Measurements from ENCODE around the gene KANSL1L. TPM values are rescaled to one million over a fixed set of nuclear protein-coding genes. Genes with fewer than 3 reads are reported as not detected.
A peak's percentile ranks its signal among the peaks of the same experiment; 100 is the strongest.
"Not testable (repeated sequence)": the region's sequence is repeated elsewhere in the genome, so short reads cannot be mapped to it uniquely, and the experiment has no call there.

KANSL1L gene, protein sequence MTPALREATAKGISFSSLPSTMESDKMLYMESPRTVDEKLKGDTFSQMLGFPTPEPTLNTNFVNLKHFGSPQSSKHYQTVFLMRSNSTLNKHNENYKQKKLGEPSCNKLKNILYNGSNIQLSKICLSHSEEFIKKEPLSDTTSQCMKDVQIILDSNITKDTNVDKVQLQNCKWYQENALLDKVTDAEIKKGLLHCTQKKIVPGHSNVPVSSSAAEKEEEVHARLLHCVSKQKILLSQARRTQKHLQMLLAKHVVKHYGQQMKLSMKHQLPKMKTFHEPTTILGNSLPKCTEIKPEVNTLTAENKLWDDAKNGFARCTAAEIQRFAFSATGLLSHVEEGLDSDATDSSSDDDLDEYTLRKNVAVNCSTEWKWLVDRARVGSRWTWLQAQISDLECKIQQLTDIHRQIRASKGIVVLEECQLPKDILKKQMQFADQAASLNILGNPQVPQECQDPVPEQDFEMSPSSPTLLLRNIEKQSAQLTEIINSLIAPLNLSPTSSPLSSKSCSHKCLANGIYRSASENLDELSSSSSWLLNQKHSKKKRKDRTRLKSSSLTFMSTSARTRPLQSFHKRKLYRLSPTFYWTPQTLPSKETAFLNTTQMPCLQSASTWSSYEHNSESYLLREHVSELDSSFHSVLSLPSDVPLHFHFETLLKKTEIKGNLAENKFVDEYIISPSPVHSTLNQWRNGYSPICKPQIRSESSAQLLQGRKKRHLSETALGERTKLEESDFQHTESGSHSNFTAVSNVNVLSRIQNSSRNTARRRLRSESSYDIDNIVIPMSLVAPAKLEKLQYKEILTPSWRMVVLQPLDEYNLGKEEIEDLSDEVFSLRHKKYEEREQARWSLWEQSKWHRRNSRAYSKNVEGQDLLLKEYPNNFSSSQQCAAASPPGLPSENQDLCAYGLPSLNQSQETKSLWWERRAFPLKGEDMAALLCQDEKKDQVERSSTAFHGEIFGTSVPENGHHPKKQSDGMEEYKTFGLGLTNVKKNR
- 8.6 and 9.2 TPM in 2 replicates for total RNA-seq

DNA sequence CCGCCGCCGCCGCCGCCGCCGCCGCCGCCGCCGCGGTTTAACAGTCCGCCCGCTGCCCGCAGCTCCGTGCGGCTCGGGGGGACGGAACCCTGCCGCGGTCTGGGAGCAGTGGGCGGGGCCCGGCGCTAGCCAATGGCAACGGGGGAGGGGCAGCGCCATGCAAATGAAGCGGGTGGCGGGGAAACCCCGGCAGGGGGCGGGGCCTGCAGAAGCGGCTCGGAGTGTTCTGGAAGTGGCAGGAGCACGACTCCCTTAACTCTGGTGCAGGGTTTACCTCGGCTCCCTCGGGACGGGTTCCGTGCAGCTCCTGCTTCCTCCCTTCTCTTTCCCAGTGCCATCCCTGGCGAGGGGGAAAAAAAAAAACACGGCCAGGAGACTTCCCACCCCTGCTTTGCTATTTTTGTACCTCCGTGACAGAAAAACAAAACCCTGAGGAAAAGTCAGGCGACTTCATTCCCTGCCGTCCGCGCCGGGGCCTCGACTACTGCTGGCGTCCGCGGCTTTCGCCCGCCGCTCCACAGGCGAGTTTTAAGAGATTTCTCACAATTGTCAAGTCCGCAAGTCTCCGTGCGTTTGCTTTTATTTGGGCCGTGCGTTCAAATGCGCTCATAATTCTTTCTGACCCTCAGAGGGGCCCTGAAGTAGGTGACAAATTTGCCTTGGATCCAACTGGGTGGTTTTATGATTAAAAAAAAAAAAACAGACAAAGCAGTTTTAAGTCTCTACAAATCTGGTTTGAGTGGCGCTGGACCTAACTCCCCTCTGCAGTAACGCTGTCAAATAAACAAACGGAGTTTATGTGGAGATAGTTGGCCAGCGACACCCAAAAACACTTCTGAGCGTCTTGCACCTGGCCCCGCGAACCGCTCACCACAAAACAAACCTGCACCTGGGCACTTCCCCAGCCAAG is at the start of gene KANSL1L:
TSS of gene KANSL1L (minus strand) at position 101 of the 910 bp plus-strand sequence. CDS start 16,827 bp downstream, outside the sequence.
- DNase-seq (ENCODE audit: extremely low read depth, low read depth, low spot score), result no peak

DNA sequence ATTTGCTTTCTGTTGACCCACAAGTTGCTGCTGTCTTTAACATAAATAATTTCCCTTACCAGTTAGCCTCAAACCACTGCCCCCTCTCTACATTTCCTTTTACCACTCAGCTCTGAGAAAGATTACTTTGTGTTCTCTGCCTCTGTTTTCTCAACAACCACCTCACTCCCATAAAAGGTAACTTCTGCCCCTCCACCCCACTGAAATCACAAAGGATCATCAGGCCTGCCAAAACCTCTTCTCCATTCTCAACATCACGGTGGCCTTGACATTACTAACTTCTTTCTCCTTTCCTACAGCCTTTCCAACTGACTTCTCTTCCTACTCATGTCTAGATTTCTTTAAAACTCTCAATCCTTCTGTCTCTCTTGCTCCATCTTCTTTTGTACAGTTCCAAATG is 43.9 kb upstream of the KANSL1L start:
- DNase-seq (ENCODE audit: extremely low read depth, low read depth, low spot score), result no peak

DNA sequence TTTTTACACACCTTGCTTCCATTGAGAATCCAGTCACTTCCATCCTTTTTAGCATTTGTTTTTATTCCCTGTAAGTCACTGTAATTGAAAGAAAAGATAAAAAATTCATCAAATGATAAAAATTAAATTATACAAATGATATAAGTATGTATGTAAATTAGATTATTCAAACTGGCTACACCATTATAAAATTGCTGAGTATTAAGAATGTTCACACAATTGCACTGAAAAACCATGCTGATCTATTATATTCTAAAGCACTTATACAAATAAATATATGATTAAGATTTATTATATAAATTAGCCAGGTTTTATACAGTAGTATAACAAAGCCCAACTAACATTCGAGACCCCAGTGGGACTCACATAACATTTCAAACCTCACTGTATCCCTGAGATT is 39.0 kb upstream of the KANSL1L start:
- DNase-seq (ENCODE audit: extremely low read depth, low read depth, low spot score), result no peak

DNA sequence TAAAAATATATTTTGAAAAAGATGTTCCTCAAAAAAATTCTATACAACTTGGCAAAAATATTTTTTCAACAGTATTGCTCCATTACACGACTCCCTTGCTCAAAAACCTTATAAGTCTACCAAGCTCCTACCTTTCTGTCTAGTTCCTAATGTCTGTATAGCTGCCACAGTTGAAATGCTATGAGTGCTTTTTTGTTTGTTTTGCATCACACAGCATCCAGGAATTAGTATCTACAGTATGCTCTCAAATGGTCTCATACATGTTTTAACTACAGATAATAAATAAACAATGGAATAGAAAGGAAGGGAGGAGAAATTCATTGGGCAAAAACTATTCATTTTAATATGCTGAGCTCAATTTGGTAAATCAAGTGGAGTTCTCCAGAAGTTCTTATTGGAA is 36.7 kb upstream of the KANSL1L start:
- no peak for DNase-seq (ENCODE audit: extremely low read depth, low read depth, low spot score)

DNA sequence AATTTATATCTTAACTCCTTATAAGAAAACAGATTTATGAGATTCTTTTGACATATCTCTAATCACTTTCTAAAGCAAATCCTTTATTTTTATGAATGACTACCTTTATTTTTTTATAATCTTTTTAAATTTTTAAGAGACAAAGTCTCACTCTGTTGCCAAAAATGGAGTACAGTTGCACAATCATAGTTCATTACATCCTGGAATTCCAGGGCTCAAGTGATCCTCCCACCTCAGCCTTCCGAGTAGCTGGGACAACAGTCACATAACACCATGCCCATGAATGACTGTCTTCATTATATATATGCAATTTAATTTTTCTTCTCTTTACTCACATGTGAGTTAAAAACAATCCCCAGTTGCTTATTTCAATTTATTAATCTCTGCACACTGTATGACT is 32.3 kb upstream of the KANSL1L start:
- DNase-seq (ENCODE audit: extremely low read depth, low read depth, low spot score), result no peak

DNA sequence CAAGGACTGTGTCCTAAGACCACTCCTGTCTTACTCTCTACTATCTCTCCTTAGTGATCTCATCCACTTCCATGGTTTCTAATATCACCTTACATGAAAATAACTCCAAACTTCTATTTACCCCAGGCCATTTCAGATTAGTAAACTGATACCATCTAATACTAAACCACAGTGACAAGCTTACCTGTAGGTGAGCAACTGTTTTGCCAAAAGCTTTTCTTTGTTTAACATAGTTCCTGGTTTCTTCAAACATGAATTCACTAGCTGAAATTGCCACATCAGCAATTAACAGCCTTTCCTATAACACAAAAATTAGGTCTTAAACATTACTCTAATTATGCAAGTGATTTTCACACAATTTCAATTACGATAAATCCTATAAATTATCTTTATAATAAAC is 31.9 kb upstream of the KANSL1L start:
- no peak for DNase-seq (ENCODE audit: extremely low read depth, low read depth, low spot score)

DNA sequence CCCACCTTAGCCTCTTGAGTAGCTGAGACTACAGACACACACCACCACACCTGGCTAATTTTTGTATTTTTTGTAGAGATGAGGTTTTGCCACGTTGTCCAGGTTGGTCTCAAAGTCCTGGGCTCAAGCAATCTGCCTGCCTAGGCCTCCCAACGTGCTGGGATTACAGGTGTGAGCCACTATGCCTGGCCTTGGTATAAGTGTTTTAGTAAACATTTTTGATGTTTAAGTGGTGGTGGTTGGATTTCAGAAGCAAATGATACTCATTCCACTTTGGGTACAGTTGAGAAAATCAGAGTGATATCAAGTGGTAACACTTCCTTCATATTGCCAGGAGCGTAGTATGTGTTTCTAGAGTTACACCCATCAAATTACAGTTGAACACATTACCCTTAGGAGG is 28.6 kb upstream of the KANSL1L start:
- no peak for DNase-seq (ENCODE audit: extremely low read depth, low read depth, low spot score)

DNA sequence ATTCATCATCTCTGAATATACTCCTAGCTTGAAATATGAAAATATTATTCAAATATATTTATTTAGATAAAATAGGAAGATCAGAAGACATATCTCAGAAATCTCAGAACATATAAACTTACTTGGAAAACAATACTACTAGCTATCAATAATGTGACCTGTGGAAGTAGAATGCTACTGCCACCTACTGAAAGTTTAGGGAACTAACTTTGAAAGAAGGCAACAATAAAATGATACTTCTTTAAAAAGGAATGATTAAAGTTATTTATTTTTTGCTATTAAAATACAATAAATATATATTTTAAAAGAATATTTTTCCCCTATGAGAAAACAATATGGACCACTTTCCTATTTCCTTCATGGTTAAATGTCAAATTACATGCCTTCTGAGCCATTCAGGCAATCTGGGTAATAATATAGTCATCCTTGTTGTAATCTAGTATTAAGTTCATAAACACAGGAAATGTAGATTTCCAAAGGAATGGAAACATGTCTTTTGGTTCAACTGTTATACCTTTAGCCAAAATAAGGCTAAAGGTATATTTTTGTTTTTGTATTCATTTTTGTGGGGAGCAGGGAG is 28.1 kb upstream of the KANSL1L start:
- DNase-seq (ENCODE audit: extremely low read depth, low read depth, low spot score), result no peak

DNA sequence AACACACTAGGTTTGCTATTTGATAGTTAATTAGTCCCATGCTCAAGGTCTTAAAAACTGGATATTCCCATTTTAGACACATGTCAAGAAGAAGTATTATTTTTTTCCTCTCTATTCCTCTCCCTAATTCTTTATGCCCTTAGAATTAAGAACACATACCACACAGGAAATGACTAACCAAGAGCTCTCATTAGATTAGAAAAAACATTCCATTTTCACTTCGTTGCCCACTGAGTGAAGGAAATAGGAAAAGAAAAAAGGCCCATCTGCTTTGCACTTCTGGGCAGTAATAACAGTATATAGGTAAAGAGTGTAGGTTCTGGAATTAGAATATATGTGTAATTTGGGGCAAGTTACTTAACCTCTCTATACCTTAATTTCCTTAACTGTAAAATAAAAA is 27.1 kb upstream of the KANSL1L start:
- DNase-seq (ENCODE audit: extremely low read depth, low read depth, low spot score), result no peak

DNA sequence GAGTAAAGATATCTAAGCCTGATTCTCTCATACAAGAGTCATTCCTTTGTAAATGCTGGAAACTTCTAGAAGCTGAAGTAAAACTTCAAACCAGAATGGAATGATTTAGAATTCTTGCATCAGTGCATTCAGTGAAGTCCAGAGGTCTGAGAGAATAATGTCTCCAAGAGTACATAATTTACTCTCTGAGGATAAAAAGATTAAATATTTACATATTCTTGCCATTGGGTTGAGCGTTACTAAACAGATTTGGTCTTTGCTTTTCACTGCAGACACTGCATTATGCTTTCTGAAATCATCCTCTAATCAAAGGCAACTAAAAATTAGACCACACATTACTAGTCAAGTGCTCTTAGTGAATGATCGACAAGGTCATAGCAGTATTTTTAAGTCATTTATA is 26.5 kb upstream of the KANSL1L start:
- no peak for DNase-seq (ENCODE audit: extremely low read depth, low read depth, low spot score)

DNA sequence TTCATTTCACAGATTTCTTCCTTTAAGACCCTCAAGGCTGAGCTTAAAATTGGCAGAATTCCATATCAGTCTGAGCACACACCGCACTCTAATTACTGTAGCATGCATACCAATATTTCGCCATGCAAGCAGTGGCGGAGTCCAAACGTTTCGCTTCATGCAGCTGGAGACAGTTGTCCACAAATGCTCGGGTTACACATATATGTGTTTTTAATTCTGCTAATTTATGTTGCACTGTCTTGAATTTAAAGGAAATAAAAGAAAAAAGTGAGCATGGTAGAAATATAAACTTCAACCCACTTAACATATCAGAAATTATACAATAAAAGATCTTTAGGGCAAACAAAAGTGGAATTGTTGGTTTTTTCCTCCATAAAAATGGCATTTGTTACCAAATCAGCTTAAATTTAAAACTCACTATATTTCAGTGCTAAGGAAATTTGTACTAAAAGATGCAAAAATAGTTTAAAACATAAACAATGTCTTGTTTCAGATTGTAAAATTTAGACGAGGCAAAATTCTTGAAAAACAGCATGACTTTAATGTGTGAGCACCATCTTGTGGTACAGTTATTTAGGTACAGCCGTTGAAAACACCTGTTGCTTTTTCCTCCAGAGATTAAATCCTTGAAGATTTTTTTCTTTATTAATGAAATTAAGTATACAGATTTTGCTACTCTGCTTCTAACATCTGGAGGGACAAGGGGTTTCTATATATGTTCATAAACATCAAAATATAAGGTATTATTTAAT is 24.1 kb upstream of the KANSL1L start:
- peak; percentile 22 for DNase-seq (ENCODE audit: extremely low read depth, low read depth, low spot score)

DNA sequence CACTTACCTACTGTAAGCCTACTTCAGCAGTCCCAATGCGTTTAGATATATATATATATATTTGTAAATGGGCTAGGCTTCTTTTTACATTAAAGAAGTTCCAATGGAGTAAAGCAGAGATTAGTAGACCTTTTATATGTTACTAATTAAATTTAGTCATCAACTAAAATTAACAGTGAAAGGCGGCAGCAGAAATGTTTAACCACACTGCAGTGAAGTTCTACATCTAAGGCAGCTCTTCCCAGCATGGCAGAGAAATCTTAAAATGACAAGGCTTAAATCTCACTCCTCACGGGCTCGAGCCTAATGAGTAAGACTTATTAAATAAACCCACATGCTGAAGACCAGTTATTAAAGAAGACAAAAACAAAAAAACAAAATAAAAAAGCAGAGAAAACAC is 19.1 kb upstream of the KANSL1L start:
- no peak for DNase-seq (ENCODE audit: extremely low read depth, low read depth, low spot score)

DNA sequence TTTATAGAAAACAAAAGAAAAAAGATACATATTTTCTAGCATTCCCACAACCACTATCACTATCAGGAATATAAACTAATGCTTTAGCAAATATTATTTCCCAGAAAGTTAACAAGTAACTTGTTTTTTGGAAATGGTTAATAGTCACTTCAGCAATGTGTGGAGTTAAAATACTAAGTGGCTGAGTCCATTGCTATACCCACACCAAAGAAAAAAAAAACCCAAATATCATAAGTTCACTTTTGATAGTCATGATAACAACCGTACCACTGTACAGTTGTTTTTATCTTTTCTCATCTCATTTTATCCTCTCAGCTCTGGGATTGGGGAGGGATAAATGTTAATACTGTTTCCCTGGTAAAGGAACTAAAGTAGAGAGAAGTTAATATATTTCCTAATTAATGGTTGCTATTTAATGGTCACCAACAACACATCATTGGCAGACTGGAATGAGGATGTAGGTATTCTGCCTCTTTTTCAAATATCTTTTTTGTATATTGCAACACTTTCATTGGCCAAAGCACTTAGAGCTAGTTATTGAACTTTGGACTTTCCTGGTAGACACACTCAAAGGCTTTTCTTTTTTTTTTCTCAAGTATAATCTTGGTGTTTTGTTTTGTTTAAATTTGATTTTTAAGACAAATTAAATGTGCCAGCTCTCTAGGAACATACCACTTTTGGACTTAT is 18.4 kb upstream of the KANSL1L start:
- no peak for DNase-seq (ENCODE audit: extremely low read depth, low read depth, low spot score)

DNA sequence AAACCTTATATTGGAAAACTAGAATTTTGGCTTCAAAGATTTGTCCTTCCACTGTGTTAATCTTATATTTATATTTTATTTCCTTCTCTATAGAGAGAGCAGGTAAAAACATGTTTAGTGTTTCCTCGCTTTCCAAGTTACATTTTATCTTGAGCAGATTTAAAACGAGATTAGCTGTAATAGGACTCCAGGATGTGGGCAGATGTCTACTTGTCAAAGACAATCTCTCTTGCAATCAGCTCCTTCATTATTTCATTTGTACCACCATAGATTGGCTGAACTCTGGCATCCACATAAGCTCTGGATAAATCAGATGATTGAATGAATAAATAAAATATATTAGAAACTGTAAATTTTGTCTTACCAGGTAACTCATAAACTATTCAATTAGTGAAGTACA is 17.5 kb upstream of the KANSL1L start:
- DNase-seq (ENCODE audit: extremely low read depth, low read depth, low spot score), result no peak

DNA sequence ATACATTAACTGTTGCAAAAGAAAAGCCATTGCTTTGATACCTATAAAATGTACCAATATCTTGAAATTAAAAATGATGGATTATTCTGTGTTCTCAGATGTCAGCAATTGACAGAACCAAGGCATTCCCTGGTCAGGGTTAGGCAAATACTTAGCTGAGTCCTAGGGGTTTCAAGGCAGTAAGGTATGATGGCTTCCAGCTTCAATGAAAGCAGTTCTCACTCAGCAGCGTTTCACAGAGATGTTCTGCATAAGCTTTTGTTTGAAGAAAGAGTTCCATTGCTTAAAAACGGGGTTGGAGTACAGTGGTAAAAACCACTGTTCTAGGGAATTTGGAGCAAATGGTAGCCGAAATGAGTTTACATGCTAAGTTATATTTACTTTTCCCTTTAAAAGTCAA is 17.0 kb upstream of the KANSL1L start:
- DNase-seq (ENCODE audit: extremely low read depth, low read depth, low spot score), result no peak

DNA sequence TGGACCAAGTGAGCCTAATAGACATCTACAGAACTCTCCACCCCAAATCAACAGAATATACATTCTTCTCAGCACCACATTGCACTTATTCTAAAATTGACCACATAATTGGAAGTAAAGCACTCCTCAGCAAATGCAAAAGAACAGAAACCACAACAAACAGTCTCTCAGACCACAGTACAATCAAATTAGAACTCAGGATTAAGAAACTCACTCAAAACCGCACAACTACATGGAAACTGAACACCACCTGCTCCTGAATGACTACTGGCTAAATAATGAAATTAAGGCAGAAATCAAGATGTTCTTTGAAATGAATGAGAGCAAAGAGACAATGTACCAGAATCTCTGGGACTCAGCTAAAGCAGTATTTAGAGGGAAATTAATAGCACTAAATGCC is 12.7 kb upstream of the KANSL1L start:
- not testable (repeated sequence) for DNase-seq (ENCODE audit: extremely low read depth, low read depth, low spot score)

DNA sequence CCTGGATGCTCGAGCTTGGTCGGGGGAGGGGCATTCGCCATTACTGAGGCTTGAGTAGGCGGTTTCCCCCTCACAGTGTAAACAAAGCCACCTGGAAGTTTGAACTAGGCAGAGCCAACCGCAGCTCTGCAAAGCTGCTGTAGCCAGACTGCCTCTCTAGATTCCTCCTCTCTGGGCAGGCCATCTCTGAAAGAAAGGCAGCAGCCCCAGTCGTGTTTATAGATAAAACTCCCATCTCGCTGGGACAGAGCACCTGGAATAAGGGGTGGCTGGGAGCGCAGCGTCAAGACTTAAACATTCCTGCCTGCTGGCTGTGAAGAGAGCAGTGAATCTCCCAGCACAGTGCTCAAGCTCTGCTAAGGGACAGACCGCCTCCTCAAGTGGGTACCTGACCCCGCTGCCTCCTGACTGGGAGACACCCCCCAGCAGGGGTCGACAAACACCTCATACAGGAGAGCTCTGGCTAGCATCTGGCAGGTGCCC is 10.4 kb upstream of the KANSL1L start:
- not testable (repeated sequence) for DNase-seq (ENCODE audit: extremely low read depth, low read depth, low spot score)

DNA sequence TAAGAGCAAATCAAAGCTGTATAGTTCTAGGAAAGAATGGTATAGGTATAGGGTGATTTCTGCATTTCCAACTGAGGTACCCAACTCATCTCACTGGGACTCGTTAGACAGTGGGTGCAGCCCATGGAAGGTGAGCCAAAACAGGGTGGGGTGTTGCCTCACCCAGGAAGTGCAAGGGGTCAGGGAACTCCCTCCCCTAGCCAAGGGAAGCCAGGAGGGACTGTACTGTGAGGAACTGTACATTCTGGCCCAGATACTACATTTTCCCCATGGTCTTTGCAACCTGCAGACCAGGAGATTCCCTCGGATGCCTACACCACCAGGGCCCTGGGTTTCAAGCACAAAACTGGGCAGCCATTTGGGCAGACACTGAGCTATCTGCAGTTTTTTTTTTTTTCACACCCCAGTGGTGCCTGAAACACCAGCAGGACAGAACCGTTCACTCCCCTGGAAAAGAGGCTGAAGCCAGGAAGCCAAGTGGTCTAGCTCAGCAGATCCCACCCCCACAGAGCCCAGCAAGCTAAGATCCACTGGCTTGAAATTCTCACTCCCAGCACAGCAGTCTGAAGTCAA is 9.9 kb upstream of the KANSL1L start:
- DNase-seq (ENCODE audit: extremely low read depth, low read depth, low spot score), result not testable (repeated sequence)

Measured in glomerular endothelial cell (primary cell).